Cerebellar nuclear complex (tissue), 1 donor: Measurements from ENCODE around the gene PEX19.

Source experiments
- DNase-seq, 2 experiments: peaks; one replicate each; lab custom pipeline; 2025; lab: John Stamatoyannopoulos, UW

Gene PEX19

GRCh38 chr1:160277987-160278386 lies 6.9 kb downstream of the PEX19 start:
- no peak for DNase-seq

DNA sequence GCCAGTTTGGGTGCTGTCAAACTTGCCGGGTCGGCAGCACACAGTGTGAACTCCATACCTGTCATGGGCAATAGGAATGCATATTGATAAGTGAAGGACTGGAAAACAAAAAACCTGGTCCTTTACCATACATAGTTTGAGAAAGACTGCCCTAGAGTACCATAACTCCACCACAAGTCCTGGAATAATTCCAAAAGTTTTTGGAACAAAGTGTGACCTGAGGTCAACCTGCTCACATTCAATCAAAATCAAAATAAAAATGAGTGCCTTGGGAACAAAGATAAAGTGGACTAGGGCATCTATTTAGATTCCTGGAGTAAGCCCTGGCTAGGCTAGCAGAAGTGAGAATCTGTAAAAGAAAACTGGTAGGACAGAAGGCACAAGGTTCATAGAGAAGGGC lies 7.6 kb downstream of the PEX19 start:
- DNase-seq: no peak

GRCh38 chr1:160271025-160271424 lies 13.9 kb downstream of the PEX19 start:
- no peak for DNase-seq

DNA sequence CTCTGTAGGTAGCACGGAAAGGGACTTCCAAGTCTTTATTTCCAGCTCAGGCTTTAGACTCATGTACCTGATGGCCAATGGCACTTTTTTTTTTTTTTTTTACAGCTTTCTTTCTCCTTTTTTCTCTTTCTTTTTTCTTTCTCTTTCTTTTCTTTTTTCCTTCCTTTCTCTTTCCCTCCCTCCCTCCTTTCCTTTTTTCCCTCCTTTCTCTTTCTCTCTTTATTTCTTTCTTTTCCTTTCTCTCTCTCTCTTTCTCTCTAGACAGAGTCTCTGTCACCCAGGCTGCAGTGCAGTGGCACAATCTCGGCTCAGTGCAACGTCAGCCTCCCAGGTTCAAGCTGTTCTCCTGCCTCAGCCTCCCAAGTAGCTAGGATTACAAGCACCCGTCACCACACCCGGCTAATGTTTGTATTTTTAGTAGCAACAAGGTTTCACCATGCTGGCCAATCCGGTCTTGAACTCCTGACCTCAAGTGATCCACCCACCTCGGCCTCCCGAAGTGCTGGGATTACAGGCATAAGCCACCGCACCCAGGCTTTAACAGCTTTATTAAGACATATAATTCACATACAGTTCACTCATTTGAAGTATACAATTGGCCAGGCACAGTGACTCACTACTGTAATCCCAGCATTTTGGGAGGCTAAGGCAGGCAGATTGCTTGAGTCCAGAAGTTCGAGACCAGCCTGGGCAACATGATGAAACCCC lies 17.5 kb downstream of the PEX19 start:
- no peak for DNase-seq

DNA sequence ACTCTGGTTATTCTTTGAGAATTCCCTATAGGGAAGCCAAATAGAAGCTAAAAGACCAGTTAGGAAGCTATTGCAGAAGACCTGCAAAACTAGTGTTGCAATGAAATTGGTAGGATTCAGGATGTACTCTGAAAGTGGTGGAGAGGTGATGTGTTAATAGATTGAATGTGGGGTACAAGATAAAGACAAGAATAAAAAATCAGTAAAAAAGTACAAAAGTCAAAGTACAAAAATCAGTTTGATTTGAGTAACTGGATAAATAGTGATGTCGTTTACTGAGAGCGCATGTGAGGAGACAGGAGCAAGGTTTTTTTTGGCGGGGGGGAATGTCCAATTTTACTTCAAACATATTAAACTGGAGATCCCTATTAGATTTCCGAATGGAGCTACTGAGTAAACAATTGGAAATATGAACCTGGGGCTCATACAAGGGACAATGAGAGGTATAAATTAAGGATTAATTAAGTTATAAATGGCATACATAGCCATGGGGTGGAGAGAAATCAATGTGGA lies 20.1 kb downstream of the PEX19 start:
- no peak for DNase-seq

GRCh38 chr1:160261893-160262794 lies 22.8 kb downstream of the PEX19 start, which contains the start of gene DCAF8:
DCAF8 (minus strand) TSS chr1:160262549; CDS start chr1:160244008, 18,541 bp downstream.
- peak; percentile 77 to 93 for DNase-seq

- no peak for DNase-seq
Observed at GRCh38 chr1:160261556-160261892, 23.4 kb downstream of the PEX19 start.

- DNase-seq: no peak
Observed at GRCh38 chr1:160260406-160261382, 24.2 kb downstream of the PEX19 start.

GRCh38 chr1:160258177-160258798 lies 26.6 kb downstream of the PEX19 start:
- no peak for DNase-seq

- no peak for DNase-seq
Observed at GRCh38 chr1:160257411-160258015, 27.4 kb downstream of the PEX19 start.

GRCh38 chr1:160256396-160257046 lies 28.4 kb downstream of the PEX19 start:
- no peak for DNase-seq

DNA sequence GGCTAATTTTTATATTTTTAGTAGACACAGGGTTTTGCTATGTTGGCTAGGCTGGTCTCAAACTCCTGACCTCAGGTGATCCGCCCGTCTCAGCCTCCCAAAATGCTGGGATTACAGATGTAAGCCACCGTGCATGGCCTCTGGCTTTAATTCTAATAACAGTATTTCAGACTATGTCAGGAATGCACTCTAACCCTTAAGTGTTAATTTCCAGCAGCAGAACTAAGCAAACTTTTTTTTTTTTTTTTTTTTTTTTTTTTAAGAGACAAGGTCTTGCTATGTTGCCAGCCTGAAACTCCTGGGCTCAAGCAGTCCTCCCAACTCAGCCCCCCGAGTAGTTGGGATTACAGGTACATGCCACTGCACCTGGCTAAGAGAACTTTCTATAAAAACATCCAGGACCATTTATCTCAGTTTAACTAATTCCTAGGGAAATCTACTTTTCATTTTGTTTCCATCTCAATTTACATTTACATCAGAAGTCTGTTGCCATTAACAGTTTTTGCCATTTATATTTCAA lies 29.1 kb downstream of the PEX19 start:
- no peak for DNase-seq

GRCh38 chr1:160251687-160252526 lies 33.0 kb downstream of the PEX19 start:
- DNase-seq: peak; percentile 37 to 88

DNA sequence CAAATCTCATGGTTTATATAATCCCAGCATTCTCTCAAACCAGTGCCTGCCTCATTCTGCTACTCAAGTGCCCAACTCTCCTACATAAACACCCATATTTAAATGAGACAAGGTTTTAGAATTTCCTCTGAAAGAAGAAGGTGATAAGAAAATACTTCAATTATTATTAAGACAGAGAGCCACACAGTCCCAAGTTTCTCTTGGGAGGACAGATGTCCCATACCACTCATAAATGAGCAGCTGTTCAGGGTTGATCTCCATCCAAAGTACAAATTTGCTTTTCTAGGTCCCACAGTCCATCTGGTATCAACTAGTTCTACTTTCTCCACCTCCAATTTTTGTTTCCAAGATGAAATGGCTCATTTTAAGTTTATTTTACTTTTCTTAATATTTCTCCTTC lies 33.9 kb downstream of the PEX19 start:
- DNase-seq: no peak

- DNase-seq: no peak
Observed at GRCh38 chr1:160247053-160247452, 37.9 kb downstream of the PEX19 start.

GRCh38 chr1:160245434-160245833 lies 39.5 kb downstream of the PEX19 start:
- no peak for DNase-seq

- DNase-seq: no peak
Observed at GRCh38 chr1:160244209-160244608, 40.7 kb downstream of the PEX19 start.

DNA sequence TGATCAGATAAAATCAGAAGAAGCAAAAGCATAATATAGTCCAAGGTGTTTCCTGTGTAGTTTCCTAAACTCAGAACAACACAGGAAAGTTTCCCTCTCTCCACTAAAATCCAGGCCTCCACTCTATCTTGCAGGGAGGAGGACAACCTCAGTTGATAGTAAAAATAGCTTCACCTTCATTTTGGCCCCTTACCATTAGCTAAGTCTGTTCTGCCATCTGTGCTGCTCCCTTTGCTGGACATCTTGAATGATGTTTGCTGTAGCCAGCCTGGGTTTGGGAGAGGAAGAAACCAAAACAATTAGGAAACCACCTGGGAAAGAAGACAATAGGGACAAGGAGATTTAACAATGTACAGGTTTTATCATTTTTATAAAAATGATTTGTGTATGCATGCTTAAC lies 41.2 kb downstream of the PEX19 start:
- peak; percentile 77 to 85 for DNase-seq
